Measurements from ENCODE around the gene MPC2.

- TF ChIP-seq CTCF (IDR thresholded peaks at IDR 0.05) (no peak), POLR2A (IDR thresholded peaks at IDR 0.05) (no peak), POLR2AphosphoS5 (IDR thresholded peaks at IDR 0.05; ENCODE audit: insufficient read depth in 1 of 2, low read depth in 1 of 2) (no peak)
Observed at GRCh38 chr1:167943541-167943940, 6.7 kb upstream of the MPC2 start.

All from vagina (tissue), 2 donors.